GM12873 (cell line): ENCODE data around the gene FBXO36.

ENCODE experiments used
- CTCF ChIP-seq: IDR thresholded peaks from 2 replicates; pipeline ENCODE4 v1.5.1; 2012; ENCODE audit warnings: low read depth, mild to moderate bottlenecking, moderate library complexity, low read length, control low read depth; ENCODE audit not compliant: insufficient read depth; ENCODE audit errors: missing control alignments

FBXO36 gene

GRCh38 chr2:229884775-229885699, 37.3 kb upstream of the FBXO36 start:
- TF ChIP-seq CTCF = no peak

GRCh38 chr2:229887441-229887840, 34.9 kb upstream of the FBXO36 start:
- TF ChIP-seq CTCF = no peak

- no peak for TF ChIP-seq CTCF
Measured at GRCh38 chr2:229888031-229888430, 34.3 kb upstream of the FBXO36 start.

- no peak for TF ChIP-seq CTCF
Measured at GRCh38 chr2:229889023-229889422, 33.3 kb upstream of the FBXO36 start.

- no peak for TF ChIP-seq CTCF
Measured at GRCh38 chr2:229896857-229897256, 25.4 kb upstream of the FBXO36 start.

GRCh38 chr2:229899604-229900003, 22.7 kb upstream of the FBXO36 start:
- TF ChIP-seq CTCF = no peak

GRCh38 chr2:229900012-229900411, 22.3 kb upstream of the FBXO36 start:
- TF ChIP-seq CTCF = no peak
